GM10266 (cell line): Measurements from ENCODE around the gene NR1H3.

Experiments used
- DNase-seq: peaks from one replicate; pipeline ENCODE4 v3.0.0; 2012; ENCODE audit errors: extremely low spot score
- TF ChIP-seq, protein P1 (sequence below): IDR thresholded peaks from 2 replicates; pipeline ENCODE4 v1.5.1; 2012; ENCODE audit warnings: mild to moderate bottlenecking, low read depth; ENCODE audit not compliant: control insufficient read depth, insufficient read depth; ENCODE audit errors: missing control alignments

NR1H3 gene

DNA sequence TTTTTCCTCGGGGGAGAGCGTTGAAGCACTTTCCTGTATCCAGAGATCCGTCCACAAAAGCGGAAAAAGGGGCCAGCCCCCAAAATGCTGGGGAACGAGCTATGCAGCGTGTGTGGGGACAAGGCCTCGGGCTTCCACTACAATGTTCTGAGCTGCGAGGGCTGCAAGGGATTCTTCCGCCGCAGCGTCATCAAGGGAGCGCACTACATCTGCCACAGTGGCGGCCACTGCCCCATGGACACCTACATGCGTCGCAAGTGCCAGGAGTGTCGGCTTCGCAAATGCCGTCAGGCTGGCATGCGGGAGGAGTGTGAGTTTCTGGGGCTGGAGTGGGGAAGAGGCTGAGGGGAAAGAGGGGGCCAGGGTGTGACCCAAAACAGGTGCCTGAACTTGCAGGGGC lies 2.6 kb downstream of the NR1H3 start:
- TF ChIP-seq, protein P1, sequence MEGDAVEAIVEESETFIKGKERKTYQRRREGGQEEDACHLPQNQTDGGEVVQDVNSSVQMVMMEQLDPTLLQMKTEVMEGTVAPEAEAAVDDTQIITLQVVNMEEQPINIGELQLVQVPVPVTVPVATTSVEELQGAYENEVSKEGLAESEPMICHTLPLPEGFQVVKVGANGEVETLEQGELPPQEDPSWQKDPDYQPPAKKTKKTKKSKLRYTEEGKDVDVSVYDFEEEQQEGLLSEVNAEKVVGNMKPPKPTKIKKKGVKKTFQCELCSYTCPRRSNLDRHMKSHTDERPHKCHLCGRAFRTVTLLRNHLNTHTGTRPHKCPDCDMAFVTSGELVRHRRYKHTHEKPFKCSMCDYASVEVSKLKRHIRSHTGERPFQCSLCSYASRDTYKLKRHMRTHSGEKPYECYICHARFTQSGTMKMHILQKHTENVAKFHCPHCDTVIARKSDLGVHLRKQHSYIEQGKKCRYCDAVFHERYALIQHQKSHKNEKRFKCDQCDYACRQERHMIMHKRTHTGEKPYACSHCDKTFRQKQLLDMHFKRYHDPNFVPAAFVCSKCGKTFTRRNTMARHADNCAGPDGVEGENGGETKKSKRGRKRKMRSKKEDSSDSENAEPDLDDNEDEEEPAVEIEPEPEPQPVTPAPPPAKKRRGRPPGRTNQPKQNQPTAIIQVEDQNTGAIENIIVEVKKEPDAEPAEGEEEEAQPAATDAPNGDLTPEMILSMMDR, result no peak
- DNase-seq, result no peak

DNA sequence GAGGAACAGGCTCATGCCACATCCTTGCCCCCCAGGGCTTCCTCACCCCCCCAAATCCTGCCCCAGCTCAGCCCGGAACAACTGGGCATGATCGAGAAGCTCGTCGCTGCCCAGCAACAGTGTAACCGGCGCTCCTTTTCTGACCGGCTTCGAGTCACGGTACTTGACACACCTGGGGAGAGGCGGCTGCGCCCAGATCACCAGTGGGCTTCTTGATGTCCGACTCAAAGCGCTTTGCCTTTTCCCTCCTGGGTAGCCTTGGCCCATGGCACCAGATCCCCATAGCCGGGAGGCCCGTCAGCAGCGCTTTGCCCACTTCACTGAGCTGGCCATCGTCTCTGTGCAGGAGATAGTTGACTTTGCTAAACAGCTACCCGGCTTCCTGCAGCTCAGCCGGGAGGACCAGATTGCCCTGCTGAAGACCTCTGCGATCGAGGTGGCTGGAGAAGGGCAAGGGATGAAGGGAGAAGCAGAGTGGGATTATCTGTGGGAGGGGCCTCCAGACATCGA lies 3.5 kb downstream of the NR1H3 start:
- TF ChIP-seq, protein P1, result no peak
- no peak for DNase-seq

DNA sequence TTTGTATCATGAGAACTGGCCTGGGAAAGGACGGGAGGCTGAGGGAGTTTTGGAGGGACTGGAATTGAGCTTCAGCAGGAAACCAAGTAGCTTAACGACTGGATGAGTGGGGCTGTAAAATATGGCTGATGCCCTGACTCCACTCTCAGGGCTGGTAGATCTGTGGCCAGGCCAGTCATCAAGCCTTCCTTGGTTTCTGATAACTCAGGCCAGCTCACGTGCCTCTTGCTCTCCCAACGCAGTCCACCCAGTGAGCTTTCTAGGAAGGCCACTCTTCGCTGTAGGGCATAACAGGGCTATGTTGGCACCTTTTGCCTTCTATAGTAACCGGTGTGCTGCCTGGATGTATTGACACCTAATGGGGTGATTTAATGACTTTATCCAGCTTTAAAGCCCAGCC lies 6.3 kb downstream of the NR1H3 start:
- TF ChIP-seq, protein P1, result no peak

DNA sequence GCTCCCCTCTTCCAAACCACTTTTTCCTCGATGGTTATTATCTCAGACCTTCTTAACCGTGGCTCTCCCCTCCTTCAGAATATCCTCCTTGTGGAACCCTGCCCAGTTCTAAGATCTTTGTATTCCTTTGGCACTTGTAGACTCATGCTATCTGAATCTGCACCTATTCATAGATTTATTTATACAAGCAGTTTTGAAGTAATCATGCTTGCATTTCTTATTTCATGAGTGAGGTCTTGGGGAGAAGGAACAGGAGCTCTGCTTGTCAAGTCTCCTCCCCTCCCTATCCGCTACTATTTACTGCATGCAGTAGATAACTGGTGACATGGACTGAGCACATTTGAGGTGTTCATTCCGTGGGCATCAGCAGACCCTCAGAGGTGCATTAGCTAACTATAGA lies 6.7 kb downstream of the NR1H3 start:
- DNase-seq, result no peak
- TF ChIP-seq, protein P1, result no peak

More for the DNA sequence above, 6.3 kb downstream of the NR1H3 start:
- no peak for DNase-seq

DNA sequence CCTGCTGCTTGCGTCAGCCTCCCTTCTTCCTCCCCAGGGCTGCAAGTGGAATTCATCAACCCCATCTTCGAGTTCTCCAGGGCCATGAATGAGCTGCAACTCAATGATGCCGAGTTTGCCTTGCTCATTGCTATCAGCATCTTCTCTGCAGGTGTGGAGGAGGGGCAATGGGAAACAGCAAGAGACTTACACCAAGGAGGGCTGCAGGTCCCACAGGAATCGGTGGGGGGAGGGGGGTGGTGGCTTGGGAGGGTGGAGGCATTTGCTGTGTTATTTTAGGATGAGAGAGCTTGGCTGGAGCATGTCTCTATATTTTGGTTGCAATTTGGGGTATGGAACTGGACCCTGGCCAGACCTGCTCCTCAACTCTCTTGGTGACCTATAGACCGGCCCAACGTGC lies 10.1 kb downstream of the NR1H3 start:
- DNase-seq, result no peak
- TF ChIP-seq, protein P1, result no peak

DNA sequence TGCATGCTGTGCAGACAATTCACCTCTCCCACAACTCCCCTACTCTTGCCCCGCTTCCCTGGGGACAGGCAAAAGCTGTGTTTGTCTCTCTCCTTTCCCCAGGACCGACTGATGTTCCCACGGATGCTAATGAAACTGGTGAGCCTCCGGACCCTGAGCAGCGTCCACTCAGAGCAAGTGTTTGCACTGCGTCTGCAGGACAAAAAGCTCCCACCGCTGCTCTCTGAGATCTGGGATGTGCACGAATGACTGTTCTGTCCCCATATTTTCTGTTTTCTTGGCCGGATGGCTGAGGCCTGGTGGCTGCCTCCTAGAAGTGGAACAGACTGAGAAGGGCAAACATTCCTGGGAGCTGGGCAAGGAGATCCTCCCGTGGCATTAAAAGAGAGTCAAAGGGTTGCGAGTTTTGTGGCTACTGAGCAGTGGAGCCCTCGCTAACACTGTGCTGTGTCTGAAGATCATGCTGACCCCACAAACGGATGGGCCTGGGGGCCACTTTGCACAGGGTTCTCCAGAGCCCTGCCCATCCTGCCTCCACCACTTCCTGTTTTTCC lies 10.7 kb downstream of the NR1H3 start:
- TF ChIP-seq, protein P1, result no peak
- DNase-seq, result no peak

DNA sequence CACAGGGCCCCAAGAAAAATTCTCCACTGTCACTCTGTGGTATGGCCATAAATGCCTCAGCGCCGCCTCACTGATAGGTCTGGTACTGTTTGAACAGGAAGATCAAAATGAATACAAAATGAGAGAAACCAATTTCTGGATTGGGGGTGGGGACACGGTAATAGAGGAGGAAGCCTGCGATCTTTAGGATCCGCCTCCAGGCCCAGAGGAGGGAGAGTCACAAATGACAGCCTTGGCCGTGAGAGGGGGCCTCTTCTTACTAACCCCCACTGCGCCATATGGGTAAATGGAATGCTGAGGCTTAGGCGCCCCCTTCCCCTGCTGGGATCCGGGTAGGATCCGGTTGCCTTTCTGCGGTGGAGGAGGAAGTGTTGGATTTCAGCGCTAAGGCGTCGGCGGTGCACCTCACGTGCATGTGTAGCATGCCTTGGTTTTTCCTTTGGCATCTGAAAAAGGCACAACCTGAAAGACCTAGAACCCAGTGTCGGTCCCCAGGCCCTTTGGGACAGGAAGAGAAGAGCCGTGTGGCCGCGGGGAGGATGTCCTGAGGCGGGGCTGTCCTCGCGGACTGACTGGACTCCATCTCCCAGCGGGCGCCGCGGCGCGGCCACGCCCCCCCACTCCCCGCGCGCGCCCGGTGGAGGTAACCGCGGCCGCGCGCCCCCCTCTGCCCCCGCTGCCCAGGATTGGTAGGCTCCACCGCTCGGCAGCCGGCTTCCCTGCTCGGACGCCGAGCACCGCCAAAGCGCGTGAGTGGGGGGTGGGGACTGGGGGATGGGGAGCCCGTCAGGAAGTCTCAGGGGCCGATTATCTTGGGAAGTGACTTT lies 11.4 kb downstream of the NR1H3 start:
- peak; percentile 94 for DNase-seq

More for the DNA sequence above, 11.4 kb downstream of the NR1H3 start:
- TF ChIP-seq, protein P1, result no peak
